K562 (cell line): ENCODE results near the gene COG7. TPM values are rescaled to one million over a fixed set of nuclear protein-coding genes. Genes with fewer than 3 reads are reported as not detected.
"Not testable (repeated sequence)": the region's sequence is repeated elsewhere in the genome, so short reads cannot be mapped to it uniquely, and the experiment has no call there.

Experiments used
- ATAC-seq: fragments of 200-7000 bp; cut with Tn5 transposase; 3 replicates; pipeline ENCODE4 v1.9.1; 2020; ENCODE audit warnings: moderate library complexity
- BruUV-seq: library from RNA; stranded (reverse); fragments of 400-500 nt; replicated peaks from 2 replicates; lab custom pipeline; 2021; lab: Mats Ljungman, UMichigan
- CTCF ChIA-PET: fragments of 300-600 bp; formaldehyde crosslinking; extraction: SDS; loops from one replicate; lab custom pipeline; 2021; ENCODE audit warnings: low intra/inter-chr PET ratio; lab: Yijun Ruan, JAX
- POLR2A ChIA-PET: fragments of 300-600, 350-650 bp; sonication (Branson Sonifier 250); formaldehyde crosslinking; extraction: SDS; loops from one replicate; lab custom pipeline; 2021; ENCODE audit warnings: antibody characterized with exemption, inconsistent platforms; lab: Yijun Ruan, JAX
- DNase-seq, 4 experiments: peaks; one replicate each; pipeline versions ENCODE4 v3.0.0 to v3.0.0-alpha.2; 2011 to 2018; ENCODE audit warnings: low spot score in 3 of 4, mixed read lengths in 3 of 4; ENCODE audit errors: extremely low read depth in 1 of 4
- FAIRE-seq: peaks from 2 replicates; lab custom pipeline; 2011; peaks lifted over from hg19 to GRCh38; lab: Jason Lieb, UNC
- H2AFZ ChIP-seq: 2 replicates; pipeline ENCODE4 v1.6.0; 2011; ENCODE audit warnings: low read depth, low read length, control low read depth, inconsistent platforms
- H3K27ac ChIP-seq: fragments of 200-600 bp; 3 replicates; pipeline ENCODE4 v1.8.0; 2011; ENCODE audit warnings: low read depth, mild to moderate bottlenecking, control low read depth, inconsistent platforms, low read length, moderate library complexity, mixed read lengths; ENCODE audit errors: extremely low read depth
- H3K27me3 ChIP-seq, 2 experiments: fragments of 300-600 bp in 1 of 2; 2 replicates in 1 of 2; 3 replicates in 1 of 2; pipeline versions ENCODE4 v1.6.0 to v1.8.0; 2011; ENCODE audit warnings: inconsistent platforms in 2 of 2, low read length in 2 of 2, mild to moderate bottlenecking in 1 of 2, mixed read lengths in 1 of 2, moderate library complexity in 1 of 2; ENCODE audit not compliant: control insufficient read depth in 2 of 2, insufficient read depth in 2 of 2
- H3K36me3 ChIP-seq: fragments of 300-600 bp; 3 replicates; pipeline ENCODE4 v1.8.0; 2011; ENCODE audit warnings: mild to moderate bottlenecking, low read length, inconsistent platforms; ENCODE audit not compliant: control insufficient read depth, insufficient read depth
- H3K4me1 ChIP-seq, 2 experiments: fragments of 200-600 bp in 1 of 2; replicated peaks in 1 of 2; 2 replicates in 1 of 2; 3 replicates in 1 of 2; pipeline versions ENCODE4 v1.5.1 to v1.8.0; 2011; ENCODE audit warnings: inconsistent platforms in 2 of 2, low read length in 2 of 2, mild to moderate bottlenecking in 1 of 2, mixed read lengths in 1 of 2, moderate library complexity in 1 of 2; ENCODE audit not compliant: control insufficient read depth in 2 of 2, insufficient read depth in 2 of 2
- H3K4me2 ChIP-seq: 2 replicates; pipeline ENCODE4 v1.6.1; 2011; ENCODE audit warnings: low read length, control low read depth, inconsistent platforms, mixed read lengths; ENCODE audit not compliant: insufficient read depth
- H3K4me3 ChIP-seq: fragments of 200-600 bp; sonication (generic), shearing (Covaris generic); 2 replicates; pipeline ENCODE4 v1.5.1; 2016; ENCODE audit warnings: control low read depth, inconsistent platforms
- H3K79me2 ChIP-seq: fragments of 200-600 bp; 3 replicates; pipeline ENCODE4 v1.8.0; 2011; ENCODE audit warnings: low read length, inconsistent platforms; ENCODE audit not compliant: control insufficient read depth, insufficient read depth
- H3K9ac ChIP-seq, 2 experiments: 2 replicates each; pipeline versions ENCODE4 v1.6.0 to v1.6.1; 2011; ENCODE audit warnings: low read depth in 2 of 2, low read length in 2 of 2, control low read depth in 1 of 2, inconsistent platforms in 1 of 2, mild to moderate bottlenecking in 1 of 2, mixed read lengths in 1 of 2; ENCODE audit not compliant: insufficient read depth in 1 of 2
- H3K9me1 ChIP-seq: one replicate; pipeline ENCODE4 v1.6.0; 2011; ENCODE audit warnings: inconsistent platforms, mild to moderate bottlenecking, low read length, moderate library complexity; ENCODE audit not compliant: control insufficient read depth, insufficient read depth
- H3K9me3 ChIP-seq: replicated peaks from 2 replicates; pipeline ENCODE4 v1.5.1; 2011; ENCODE audit warnings: low read depth, low read length, inconsistent platforms; ENCODE audit not compliant: control insufficient read depth, insufficient read depth
- H4K20me1 ChIP-seq: replicated peaks from 2 replicates; pipeline ENCODE4 v1.6.1; 2011; ENCODE audit warnings: low read length, inconsistent platforms, mixed read lengths; ENCODE audit not compliant: control insufficient read depth, insufficient read depth
- ATF4 ChIP-seq: fragments of 450-650 bp; formaldehyde crosslinking; IDR thresholded peaks from 2 replicates; pipeline ENCODE4 v1.4.0; 2022; ENCODE audit warnings: mild to moderate bottlenecking, moderate library complexity
- PML ChIP-seq: IDR thresholded peaks from 2 replicates; pipeline ENCODE4 v1.6.1; 2012; ENCODE audit warnings: low read length, inconsistent platforms
- POLR2B ChIP-seq: fragments of 450-650 bp; IDR thresholded peaks from 2 replicates; pipeline ENCODE4 v1.6.1; 2018; ENCODE audit warnings: low read depth; ENCODE audit not compliant: partially characterized antibody
- PURB ChIP-seq: sonication (generic); formaldehyde crosslinking; IDR thresholded peaks from 2 replicates; pipeline ENCODE4 v1.9.0; 2021; ENCODE audit warnings: low read depth, mild to moderate bottlenecking, missing genetic modification reagents
- TCF7 ChIP-seq: sonication (generic); IDR thresholded peaks from 2 replicates; pipeline ENCODE4 v1.6.1; 2016; ENCODE audit warnings: antibody characterized with exemption, borderline replicate concordance
- USF1 ChIP-seq: sonication (generic); formaldehyde crosslinking; IDR thresholded peaks from 2 replicates; pipeline ENCODE4 v1.9.0; 2022; ENCODE audit warnings: mild to moderate bottlenecking, missing genetic modification reagents
- WGBS: fragments of 100-300 bp; shearing (Covaris generic); methylation state at CpG from one replicate; pipeline ENCODE4 v1.1.6; 2016; ENCODE audit warnings: low coverage, mixed read lengths; ENCODE audit not compliant: insufficient coverage; ENCODE audit errors: missing lambda C conversion rate; 5-methylcytosine and 5-hydroxymethylcytosine counted together
- in situ Hi-C: fragments of 300-500 bp; cut with MboI; formaldehyde crosslinking; loops from 4 replicates; pipeline ENCODE4 v1.15.0; 2018; ENCODE audit warnings: inconsistent platforms, mixed read lengths
- intact Hi-C: fragments of 100-400 bp; cut with micrococcal nuclease; formaldehyde crosslinking; loops from 2 replicates; pipeline ENCODE4 v1.14.2; 2022
- polyA plus RNA-seq, 8 experiments: library from polyadenylated mRNA; depleted of rRNA in 4 of 8; stranded (reverse) in 5 of 8; unstranded in 3 of 8; fragments of >200 nt; fragmentation: Nextera tagmentation in 2 of 8; fragmentation: Illumina TruSeq in 1 of 8; extraction: Ambion mirVana in 2 of 8; extraction: Trizol in 1 of 8; gene quantifications; 2 replicates each; pipeline versions ENCODE4 v1.2.1 to v1.2.3, GENCODE V29; 2011 to 2014; ENCODE audit warnings: inconsistent platforms in 1 of 8, missing spikeins in 1 of 8
- total RNA-seq, 7 experiments: library from RNA; depleted of rRNA in 6 of 7; stranded (reverse); fragments of >200 nt in 6 of 7; fragmentation: Illumina TruSeq in 2 of 7; extraction: Trizol in 2 of 7; gene quantifications; 2 replicates each; pipeline versions ENCODE4 v1.2.1 to v1.2.3, GENCODE V29; 2011 to 2021; ENCODE audit warnings: low replicate concordance in 1 of 7

The COG7 gene
- total and polyA plus RNA-seq, 9 of the 15 experiments (the other 6 are each of a cell fraction or from before 2014, with no cell fraction given), result 3.8 to 17.6 (median 13.4) TPM

- no peak for FAIRE-seq
- peaks cover 0 to 5% of the 10 kb centered on the region in 2 experiments; a peak in 3 of 5 replicates for H3K4me1 ChIP-seq
- H3K4me3 ChIP-seq, result no peak overlapping the region
- no peak overlapping the region for H3K9ac ChIP-seq
- no peaks in the 10 kb centered on the region for H3K27me3 ChIP-seq
- POLR2A ChIA-PET, result interaction anchor here (1.3 to 1.6 kb wide), 2 partner anchors 11 to 93 kb away, joined by 3 to 8 read pairs; partner anchors contain the start of genes COG7, EARS2 and UBFD1
- no TSS peak for BruUV-seq
- no peak overlapping the region for H3K27ac ChIP-seq
- 0 out of 2 replicates have a peak, but pooled peaks cover 10% of the 10 kb centered on the region for H4K20me1 ChIP-seq
- intact Hi-C loops (no loop called here), in situ Hi-C loops (no loop called here)
- CTCF ChIA-PET, result interaction anchor here (0.5 kb wide), 1 partner anchor 26 kb away, joined by 3 read pairs; no protein-coding TSS in a partner anchor
- no peak overlapping the region for H2AFZ ChIP-seq
- TF ChIP-seq PURB (CRISPR knock-in tag), result no peak
- TF ChIP-seq USF1 (CRISPR knock-in tag), result no peak
- no peak for TF ChIP-seq TCF7
- TF ChIP-seq POLR2B, result no peak
- no peak for TF ChIP-seq PML
- no peak for TF ChIP-seq ATF4
- no peaks in the 10 kb centered on the region for H3K9me1 ChIP-seq
- H3K9me3 ChIP-seq, result no peaks in the 10 kb centered on the region
- DNase-seq, result no peak
- peaks cover 44% of the 10 kb centered on the region; the same call in 2 of the 3 replicates for H3K36me3 ChIP-seq
- no peak for ATAC-seq
- 94% methylated on average over 1 of the region's 1 CpG for WGBS
- H3K79me2 ChIP-seq, result no peaks in the 10 kb centered on the region
- H3K4me2 ChIP-seq, result no peak overlapping the region
Measured at GRCh38 chr16:23464196-23464595, 11.2 kb upstream of the COG7 start.

- H3K27me3 ChIP-seq, ATAC-seq, in situ Hi-C loops, H3K4me1 ChIP-seq, FAIRE-seq, H3K4me3 ChIP-seq, H3K27ac ChIP-seq, H2AFZ ChIP-seq, H3K79me2 ChIP-seq, DNase-seq, H3K4me2 ChIP-seq, POLR2A ChIA-PET, H3K9me3 ChIP-seq, H3K9me1 ChIP-seq, intact Hi-C loops, H4K20me1 ChIP-seq, H3K9ac ChIP-seq, BruUV-seq: not testable (repeated sequence)
- WGBS, result 99% methylated on average over 5 of the region's 6 CpGs
- peaks cover 36% of the 10 kb centered on the region; the same call in 2 of the 3 replicates for H3K36me3 ChIP-seq
- CTCF ChIA-PET, result interaction anchor here (0.6 kb wide), 1 partner anchor 361 kb away, joined by 4 read pairs; no protein-coding TSS in a partner anchor
Measured at GRCh38 chr16:23462994-23463393, 10.0 kb upstream of the COG7 start.
